GM21360 (cell line): Measurements from ENCODE around the gene SUMO4.

Source experiments
- ATAC-seq: cut with Tn5 transposase; IDR thresholded peaks from one replicate; pipeline ENCODE4 v1.9.1; 2021; ENCODE audit warnings: mild to moderate bottlenecking, moderate library complexity; ENCODE audit not compliant: unreplicated experiment

SUMO4 gene

DNA sequence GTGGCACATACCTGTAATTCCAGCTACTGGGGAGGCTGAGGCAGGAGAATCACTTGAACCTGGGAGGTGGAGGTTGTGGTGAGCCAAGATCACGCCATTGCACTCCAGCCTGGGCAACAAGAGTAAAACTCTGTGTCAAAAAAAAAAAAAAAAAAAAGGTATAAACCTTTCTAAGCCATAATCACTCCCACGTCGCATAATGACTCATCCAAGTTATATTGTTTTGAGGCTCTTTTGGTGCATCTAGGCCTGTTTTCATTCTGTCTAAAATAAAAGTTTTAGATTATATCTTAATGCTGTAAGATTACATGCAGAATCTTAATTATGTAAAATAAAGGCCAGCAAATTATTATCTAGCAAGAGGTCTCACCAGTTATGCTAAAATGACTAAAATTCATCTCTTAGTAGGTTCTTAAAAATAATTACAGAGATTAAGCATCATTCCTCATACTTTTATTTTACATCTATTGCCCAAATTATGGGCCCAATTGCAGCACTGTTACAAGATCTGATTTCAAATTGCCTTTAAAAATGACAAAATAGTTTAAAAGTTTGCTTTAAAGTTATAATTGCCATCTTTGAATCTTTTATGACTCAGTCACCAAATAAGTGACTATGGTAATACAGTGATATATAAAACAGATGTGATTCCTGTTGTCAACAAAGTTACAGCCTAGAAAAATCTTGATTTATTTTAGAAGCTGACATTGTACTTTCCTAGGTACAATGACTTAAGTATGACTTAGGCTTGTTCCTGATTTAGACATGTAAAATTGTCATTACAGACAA is 10.4 kb upstream of the SUMO4 start:
- ATAC-seq = no peak

DNA sequence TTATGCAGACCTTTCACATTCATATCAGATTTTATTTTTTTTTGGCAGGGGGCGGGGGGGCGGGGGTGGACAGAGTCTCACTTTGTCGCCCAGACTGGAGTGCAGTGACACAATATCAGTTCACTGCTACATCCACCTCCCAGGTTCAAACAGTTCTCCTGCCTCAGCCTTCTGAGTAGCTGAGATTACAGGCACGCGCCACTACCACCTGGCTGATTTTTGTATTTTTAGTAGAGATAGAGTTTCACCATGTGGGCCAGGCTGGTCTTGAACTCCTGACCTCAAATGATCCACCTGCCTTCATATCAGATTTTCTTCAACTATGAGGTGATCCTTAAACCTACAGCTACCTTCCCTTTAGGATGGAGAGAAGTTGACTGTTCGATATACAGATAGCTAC is 8.0 kb upstream of the SUMO4 start:
- no peak for ATAC-seq

DNA sequence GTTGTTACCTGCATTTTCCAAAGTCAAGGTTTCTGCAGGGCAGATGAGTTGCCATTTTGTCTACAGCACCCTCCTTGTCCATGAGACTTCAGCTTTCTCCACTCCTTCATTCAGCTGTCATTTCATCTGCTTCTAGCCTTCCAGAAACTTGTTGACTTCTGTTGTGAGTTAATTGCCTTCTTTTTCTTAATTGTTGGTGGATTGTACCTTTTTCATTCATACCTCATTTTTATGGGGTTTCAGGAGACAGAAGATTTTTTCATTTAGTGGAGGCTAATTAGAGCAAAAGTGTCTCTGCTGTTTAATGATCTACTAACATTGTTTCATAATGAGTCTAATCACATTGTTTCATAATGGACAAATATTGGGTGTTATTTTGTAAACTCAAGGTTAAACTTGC is 7.5 kb upstream of the SUMO4 start:
- ATAC-seq = no peak

DNA sequence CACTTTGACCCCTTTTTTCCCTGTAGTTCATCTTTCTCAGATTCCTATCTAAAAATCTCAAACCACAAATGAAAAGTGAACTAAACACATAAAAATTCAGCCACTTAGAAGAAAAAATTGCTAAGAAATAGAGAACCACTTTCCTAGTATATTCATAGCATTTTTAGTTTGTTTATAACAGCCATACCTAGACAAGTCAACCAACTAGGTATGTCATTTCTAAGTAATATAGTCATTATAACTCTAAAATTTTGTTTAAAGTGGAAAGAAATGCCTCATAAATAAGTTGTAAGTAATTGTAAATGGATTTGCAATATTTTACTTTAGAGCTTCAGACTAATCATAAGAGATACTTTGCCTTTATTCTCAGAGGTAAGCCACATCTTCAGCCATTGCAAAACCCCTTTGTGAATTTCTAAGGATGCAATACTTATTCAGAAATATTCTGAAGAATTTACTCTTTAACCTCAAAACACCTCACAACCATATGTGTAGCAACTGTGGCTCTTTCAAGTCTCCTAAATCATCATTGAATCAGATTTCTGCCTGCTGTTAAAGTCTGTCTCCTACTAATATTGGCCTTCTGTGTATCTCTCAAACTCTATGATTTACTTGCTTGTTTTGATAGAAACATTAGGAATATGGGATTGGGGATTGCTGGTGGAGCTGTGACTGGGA is 6.9 kb upstream of the SUMO4 start:
- ATAC-seq = no peak

DNA sequence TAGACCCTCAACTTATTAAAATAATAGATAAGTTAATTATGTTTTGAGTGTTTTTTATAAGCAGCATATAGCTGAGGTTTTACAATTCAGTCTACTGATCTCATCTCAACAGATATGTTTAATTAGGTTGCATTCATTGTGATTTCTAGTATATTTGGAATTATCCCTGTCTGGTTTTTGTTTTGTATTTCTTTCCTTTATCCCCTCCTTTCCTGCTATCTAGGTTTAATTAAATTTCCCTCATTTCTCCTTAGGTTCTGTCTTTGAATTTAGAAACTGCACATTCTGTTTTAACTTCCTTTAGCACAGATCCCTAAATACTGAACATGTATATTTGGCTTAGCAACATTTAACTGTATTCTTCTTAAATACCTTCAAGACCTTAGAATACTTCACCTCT is 4.9 kb upstream of the SUMO4 start:
- no peak for ATAC-seq

DNA sequence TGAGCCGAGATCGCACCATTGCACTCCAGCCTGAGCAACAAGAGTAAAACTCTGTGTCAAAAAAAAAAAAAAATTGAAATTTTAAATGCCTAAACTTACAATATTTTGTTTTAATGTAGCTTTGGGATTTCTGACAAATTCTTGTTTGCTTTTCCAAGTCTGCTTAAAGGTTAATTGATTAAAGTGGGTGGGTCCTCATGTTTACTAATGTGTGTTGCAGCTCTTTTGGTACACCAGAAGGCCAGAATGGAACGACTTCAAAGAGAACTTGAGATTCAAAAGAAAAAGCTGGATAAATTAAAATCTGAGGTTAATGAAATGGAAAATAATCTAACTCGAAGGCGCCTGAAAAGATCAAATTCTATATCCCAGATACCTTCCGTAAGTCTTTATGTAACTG is 2.7 kb upstream of the SUMO4 start:
- ATAC-seq = no peak

DNA sequence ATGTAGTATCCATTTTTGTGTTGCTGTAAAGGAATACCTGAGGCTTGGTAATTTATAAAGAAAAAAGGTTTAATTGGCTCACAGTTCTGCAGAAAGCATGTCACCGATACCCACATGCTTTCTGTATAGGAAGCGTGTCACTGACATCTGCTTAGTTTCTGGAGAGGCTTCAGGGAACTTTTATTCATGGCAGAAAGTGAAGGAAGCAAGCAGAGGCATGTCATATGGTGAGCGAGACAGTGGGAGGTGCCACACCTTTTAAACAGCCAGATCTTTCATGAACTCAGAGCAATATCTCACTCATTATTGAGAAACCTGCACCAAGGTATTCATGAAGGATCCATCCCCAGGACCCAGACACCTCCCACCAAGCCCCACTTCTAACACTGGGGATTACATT is 3.5 kb downstream of the SUMO4 start:
- no peak for ATAC-seq

DNA sequence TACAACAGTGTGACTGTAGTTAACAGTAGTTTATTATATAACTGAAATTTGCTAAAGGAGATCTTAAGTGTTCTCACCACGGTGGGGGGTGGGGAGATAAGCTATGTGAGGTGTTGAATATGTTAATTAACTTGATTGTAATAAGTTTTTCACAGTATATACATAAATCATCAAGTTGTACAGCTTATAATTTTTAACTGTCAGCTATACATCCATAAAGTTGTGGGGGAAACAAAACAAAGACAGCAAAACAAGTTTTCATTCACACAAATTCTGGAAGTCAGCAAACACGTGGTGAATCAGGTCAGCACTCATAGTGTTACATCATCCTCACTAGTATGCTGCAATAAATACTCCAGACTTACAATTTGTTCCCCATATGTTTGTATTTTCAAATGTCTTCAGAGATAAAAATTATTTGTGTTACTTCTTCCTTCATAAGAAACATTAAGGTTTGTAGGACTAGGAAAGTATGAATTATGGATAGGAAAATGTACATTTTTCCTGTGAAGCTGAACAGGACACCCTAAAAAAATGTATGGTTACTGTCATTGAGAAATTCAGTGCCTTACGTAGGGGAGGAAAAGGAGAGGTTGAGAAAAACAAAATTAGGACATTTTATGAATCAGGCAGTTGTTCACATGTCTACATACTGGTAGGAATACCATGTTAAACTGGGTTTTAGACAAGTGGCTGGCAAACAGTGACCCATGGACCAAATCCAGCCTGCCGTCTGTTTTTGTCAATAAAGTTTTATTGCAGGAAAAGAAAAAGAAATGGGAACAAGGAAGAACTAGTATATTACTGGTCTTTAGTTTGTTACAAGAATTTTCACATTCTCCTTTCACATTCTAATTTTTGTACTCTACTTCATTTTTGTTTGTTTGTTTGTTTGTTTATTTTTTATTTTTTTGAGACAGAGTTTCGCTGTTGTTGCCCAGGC is 6.0 kb downstream of the SUMO4 start:
- no peak for ATAC-seq

DNA sequence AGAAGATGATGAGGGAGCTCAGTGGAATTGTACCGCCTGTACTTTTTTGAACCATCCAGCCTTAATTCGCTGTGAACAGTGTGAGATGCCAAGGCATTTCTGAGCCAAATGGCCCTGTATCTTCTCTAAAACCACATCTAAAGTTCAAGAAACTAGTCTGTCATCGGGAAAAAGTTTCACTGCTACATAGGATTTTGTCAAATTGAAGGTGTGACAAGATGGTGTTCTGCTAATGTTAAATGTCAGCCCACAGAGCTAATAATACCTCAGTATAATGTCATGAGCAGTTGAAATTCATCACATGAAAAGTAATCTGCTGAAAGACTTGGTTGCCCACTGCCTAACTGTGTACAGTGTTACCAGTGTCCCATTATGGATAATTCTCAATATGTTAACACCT is 9.6 kb downstream of the SUMO4 start:
- ATAC-seq = no peak

DNA sequence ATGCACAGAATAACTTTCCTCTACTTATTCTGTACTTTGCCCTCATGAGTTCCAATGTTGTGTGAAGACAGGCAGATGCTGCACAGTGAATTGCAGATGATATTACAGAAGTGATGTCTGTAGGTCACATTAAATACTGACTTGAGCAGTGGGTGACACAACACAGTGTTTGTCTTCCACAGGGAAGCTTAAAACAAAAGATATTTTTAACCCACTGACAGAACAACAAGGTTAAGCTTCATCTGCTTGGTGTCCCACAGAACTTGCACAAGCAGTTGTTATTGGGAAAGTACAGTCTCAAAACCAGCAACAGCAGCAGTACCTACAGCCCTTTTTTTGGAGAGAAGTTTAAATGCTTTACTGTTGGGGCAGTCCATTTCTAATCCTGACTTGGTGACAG is 10.5 kb downstream of the SUMO4 start:
- ATAC-seq = no peak

DNA sequence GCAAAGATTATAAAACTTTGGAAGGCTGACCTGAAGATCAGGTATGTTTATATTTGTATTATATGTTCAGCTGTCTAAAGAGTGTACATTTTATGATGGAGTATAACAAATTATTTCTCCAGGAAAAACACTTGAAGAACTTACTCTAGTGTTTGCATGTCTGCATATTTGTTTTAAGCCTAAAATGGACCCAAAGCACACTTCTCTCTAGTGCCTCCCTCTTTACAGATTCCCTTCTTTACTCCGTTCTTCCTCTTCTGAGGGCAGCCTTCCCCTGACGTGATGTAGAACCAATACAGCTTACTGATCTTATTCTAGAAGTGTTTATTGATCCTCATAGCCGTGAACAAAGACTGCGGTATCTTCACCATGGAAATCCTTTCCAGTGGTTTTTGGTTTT is 13.9 kb downstream of the SUMO4 start:
- no peak for ATAC-seq

DNA sequence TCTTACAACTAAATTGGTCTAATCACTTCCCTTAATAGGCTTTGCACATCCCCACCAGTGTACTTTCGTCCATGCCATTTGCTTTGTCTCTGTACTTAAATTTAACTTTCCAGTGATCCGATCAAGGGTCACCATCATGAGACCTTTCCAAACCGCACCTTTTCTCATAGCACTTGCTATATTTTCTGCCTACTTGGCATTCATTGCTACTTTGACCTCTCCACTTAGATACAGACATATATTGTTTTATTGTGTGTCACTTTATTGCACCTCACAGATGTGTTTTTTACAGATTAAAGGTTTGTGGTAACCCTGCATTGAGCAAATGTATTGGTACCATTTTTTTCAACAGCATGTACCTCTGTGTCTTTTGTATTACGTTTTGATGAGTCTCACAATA is 14.8 kb downstream of the SUMO4 start:
- no peak for ATAC-seq

DNA sequence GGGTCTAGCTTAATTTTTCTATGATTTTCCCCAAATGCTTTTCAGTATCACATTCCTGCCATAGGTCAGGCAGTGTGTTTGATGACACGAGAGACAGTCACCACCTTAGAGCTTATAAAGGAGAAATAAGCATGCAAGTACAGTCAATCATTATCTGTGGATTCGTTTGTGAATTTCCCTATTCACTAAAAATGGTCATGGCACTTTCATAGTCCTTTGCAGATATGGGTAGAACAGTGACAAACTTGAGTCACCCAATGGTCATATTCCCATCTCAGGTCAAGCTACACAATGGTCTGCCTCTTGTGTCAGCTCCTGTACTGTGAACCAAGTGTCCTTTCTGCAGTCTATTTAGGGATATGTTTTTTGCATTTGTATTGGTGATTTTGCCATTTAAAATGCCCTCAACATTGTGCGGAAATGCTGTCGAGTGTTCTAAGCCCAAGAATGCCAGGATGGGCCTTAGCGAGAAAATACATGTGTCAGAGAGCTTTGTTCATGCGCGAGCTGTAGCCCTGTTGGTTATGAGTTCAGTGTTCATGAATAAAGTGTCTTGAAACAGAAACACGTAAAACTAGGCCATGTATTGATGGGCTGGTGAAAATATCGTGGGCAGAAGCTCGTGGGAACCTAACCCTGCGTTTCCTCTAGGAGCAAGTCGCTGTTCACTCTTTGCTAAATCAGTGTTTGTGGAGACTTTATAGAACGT is 19.8 kb downstream of the SUMO4 start:
- no peak for ATAC-seq

DNA sequence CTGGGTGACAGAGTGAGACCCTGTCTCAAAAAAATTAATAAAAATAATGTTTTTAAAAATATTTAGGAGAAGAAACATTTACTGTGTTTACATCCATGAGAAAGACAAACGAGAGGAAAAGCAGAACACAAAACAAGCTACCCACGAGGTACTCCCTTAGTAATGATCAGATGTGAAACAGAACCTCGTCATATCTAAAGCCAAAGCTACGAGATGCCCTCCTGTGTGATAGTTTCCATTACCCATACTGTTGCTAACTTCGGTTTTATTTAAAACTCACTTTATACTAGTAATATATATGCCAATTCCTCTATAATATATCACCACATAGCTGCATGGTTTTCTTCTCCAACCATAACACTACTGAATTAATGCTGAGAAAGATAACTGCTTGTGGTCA is 21.1 kb downstream of the SUMO4 start:
- no peak for ATAC-seq

DNA sequence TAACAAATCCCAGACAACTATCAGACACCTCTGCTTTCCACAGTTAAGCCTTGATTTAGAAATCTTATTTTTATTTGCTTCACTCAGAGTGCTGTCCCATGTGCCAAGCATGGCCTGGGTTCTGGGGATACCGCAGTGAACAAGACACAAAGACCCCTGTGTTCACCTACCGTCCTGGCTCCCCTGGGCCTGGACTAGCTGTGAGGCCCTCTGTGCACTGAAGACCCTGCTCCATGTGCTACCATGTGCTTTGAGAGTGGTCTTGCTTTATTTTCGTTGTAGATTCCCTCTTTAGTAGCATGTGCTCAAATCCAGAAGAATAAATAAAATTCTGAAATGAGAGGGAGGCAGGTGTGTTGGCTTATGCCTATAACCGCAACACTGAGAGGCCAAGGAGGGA is 22.5 kb downstream of the SUMO4 start:
- ATAC-seq = no peak

DNA sequence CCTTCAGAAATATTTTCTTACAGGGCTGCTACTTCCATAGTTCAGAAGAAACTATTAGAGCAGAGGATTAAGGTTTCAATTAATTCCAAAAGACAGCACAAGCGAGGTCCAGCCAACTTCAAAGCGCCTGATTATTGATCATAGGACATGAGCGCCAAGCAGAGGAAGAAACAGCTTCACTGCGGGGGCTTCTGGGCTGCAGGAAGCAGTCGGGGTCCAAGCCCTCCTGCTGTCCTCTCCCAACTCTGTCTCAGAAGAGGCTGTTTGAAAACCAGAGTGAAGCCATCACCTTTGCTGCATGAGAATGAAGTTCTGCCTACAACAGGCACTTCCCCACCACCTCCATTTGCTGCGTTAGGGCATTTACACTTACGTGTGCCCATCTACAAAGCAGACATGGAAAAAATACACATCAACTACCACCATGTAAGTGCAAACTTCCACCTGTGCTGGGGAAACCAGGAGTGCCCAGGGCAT is 23.9 kb downstream of the SUMO4 start:
- ATAC-seq = no peak

DNA sequence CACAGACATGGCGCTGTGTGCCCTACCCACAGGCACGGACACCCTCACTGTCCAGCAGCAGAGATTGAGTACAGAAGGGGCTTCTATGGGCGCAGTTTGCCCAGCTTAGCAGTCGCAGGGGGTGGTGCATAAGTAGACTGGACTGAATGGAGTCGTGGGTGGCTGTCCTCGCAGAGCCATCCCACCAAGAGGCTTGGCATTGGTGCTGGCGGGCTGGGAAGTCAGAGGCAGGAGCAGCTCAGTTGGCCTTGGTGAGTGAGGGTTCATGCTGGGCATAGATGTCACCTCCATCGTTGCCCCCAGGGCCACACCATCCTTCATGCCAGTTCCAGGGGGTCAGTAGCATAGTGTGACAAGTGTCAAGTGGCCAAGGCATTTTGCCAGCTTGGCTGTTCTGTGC is 25.2 kb downstream of the SUMO4 start:
- no peak for ATAC-seq

DNA sequence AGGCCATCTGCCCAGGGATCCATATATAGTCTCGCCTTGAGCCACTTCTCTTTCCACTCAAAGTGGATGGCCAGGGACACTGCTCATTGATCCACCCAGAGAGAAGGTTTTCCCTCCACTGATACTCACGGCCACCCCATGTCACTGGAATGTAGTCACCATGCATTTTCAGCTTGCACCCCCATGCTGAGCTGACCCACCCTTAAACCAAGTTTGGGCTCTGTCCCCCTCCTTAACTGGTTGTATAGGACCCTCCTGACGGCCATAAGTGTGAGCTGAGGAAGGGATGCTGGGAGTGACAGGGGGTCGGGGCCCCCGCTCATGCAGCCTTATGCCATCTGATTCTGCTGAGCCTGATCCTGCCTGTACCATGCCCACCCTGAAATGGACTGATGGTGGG is 25.7 kb downstream of the SUMO4 start:
- ATAC-seq = no peak

DNA sequence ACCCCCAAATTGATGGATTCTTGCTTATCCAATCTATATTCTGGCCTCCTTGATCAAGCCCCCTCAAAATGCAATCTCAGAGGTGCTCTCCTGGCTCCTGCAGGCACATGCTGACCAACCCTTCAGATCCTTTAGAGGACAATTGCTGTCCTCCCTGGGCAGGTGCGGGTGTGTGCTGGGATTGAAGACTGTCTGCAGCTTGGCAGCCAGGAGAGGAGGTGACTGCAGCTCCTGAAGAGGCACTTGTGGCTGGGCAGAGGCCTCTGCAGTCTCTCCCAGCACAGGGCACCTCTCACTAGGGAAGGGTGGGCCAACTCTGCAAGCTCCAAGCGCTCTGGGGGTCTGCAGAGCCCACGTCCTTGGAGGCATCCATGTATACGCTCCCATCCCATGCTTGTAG is 28.5 kb downstream of the SUMO4 start:
- no peak for ATAC-seq

DNA sequence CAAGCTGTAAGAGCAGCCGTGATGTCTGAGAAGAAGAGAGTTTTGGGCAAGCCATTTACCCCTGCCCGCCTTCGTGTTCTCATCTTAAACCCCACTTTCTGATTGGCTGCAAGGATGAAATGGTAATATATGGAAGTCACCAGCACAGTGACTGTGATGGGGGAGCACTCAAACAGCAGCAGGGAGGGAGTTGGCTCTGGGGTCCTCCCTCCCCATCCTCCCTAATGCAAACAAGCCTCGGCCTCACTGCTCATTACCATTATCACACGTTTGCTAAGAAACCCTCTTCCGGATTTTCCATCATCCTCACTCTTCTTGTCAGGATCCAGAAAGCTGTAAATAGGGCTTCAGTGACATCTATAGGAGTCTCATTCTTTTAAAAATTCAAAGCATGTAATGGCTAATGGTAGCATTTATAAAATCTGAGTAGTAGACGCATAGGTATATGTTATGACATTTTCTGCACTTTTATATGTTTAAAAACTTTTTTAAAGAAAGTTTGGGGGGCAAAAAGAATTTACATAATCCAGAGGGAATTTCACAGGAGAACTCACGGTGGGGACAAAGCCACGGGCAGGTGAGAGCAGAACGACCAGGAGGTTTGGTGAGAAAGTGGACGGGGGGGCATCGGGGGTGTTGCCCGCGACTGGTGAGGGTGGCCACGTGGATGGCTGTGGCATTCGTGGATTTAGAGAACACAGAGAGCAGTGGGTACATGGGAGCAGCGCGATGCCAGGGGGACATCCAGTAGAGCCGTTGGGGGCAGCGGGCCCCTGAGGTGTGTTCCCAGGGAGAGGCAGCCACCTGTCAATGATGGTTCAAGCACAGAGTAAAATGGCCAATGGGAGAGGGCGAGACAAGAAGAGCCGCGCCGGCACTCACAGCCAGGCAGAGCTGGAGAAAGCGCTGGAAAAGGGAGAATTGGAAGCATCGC is 29.6 kb downstream of the SUMO4 start:
- no peak for ATAC-seq
